ENCODE measurements around the gene NFATC1. TPM values are rescaled to one million over a fixed set of nuclear protein-coding genes. Genes with fewer than 3 reads are reported as not detected.

The NFATC1 gene
- polyA plus RNA-seq, 2 of the 4 experiments (the other 2 are of a cell fraction) = 0.52 to 1.7 TPM

DNA sequence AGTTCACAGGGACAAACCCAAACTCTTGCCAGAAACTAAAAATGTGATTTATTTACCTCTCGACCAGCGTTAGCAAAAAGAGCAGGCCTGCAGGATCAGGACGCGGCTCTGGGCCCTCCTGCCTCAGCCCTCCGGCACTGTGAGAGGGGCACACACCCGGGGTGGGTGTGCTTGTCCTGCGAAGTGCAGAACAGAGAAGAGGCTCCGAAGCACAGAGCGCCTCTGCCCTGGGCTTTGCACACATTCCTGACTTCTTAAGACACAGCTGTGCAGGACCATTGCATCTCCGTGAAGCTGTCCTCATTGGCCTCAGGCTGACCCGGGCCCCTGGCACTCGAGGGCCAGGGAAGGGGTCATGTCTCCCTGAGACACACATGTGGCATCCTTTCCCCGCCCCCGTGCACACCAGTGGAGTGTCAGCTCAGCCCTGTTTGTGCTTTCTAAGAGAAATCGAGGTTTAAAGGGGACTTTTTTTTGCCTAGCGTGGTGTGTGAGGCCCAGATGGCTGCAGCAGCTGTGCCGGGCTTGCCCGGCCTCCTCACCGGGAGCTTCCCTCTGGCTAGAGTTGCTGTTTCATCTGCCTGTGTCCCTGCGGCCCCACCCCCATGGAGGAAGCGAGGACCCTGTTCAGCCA, 9.9 kb upstream of the NFATC1 start:
- no peaks in the 10 kb centered on the region for H3K9me3 ChIP-seq
- TF ChIP-seq ATOH8 (CRISPR knock-in tag; IDR thresholded peaks at IDR 0.05; ENCODE audit: low read depth) (no peak), HOXB13 (CRISPR knock-in tag; IDR thresholded peaks at IDR 0.05; ENCODE audit: low read depth) (no peak), BCL3 (IDR thresholded peaks at IDR 0.05) (no peak), CHD2 (IDR thresholded peaks at IDR 0.05; ENCODE audit: low read length, partially characterized antibody) (no peak), FOSB (CRISPR knock-in tag; IDR thresholded peaks at IDR 0.05) (no peak), CBX2 (IDR thresholded peaks at IDR 0.05; ENCODE audit: borderline replicate concordance, low read depth) (no peak), PHF8 (IDR thresholded peaks at IDR 0.05; ENCODE audit: borderline replicate concordance, low read depth) (no peak), FOSL2 (IDR thresholded peaks at IDR 0.05) (no peak), FOSL2 (CRISPR knock-in tag; IDR thresholded peaks at IDR 0.05) (no peak), REST (IDR thresholded peaks at IDR 0.05) (no peak), RARB (CRISPR knock-in tag; IDR thresholded peaks at IDR 0.05) (no peak), MYC (IDR thresholded peaks at IDR 0.05; ENCODE audit: borderline replicate concordance, low read length) (no peak), ZSCAN20 (CRISPR knock-in tag; IDR thresholded peaks at IDR 0.05) (no peak)
- ChIA-PET POLR2A (no interaction called here), CTCF (interaction anchor here (11.7 kb wide), 1 partner anchor 144 kb away, joined by 144 read pairs; no protein-coding TSS in a partner anchor)
- no peak overlapping the region for H3K4me2 ChIP-seq
- no peak overlapping the region for H3K27ac ChIP-seq
- no peak for DNase-seq (ENCODE audit: low read depth in 1 of 2, low spot score in 1 of 2)
- WGBS (ENCODE audit: missing lambda C conversion rate) = 73% methylated on average over 17 of the region's 21 CpGs
- H3K4me3 ChIP-seq = no peak overlapping the region
- FAIRE-seq = no peak
- ATAC-seq = no peak
- H3K4me1 ChIP-seq = no peaks in the 10 kb centered on the region

DNA sequence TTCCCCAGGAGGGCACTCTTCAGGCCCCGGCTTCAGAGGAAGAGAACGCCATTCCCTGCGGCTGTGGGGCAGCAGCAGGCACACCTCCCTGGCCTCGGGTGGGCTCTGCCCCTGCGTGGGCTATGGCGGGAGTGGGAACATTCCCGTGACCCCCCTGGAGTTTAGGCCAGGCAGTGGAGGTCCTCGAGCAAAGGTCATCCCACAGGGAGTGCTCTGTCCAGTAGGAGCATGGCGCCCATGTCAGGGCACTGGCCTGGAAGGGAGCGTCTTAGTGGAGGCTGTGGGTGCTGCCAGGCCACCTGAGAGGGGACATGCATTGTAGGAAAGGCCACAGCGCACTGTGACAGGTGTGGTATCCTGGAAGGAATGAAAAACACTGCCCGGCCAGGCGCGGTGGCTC, 9.2 kb upstream of the NFATC1 start:
- H3K4me1 ChIP-seq = no peaks in the 10 kb centered on the region
- DNase-seq (ENCODE audit: low read depth in 1 of 2, low spot score in 1 of 2) (no peak), FAIRE-seq (no peak), ATAC-seq (no peak)
- WGBS (ENCODE audit: missing lambda C conversion rate) = 89% methylated on average over 3 of the region's 14 CpGs
- H3K27ac ChIP-seq = no peak overlapping the region
- H3K4me3 ChIP-seq = no peak overlapping the region
- ChIA-PET POLR2A (no interaction called here), CTCF (interaction anchor here (5.4 to 11.7 kb wide), 2 partner anchors 6 to 143 kb away, joined by 48 to 144 read pairs; no protein-coding TSS in a partner anchor)
- H3K9me3 ChIP-seq = no peaks in the 10 kb centered on the region
- H3K4me2 ChIP-seq = no peak overlapping the region
- TF ChIP-seq EHF (CRISPR knock-in tag; IDR thresholded peaks at IDR 0.05) (no peak), BHLHE40 (IDR thresholded peaks at IDR 0.05; ENCODE audit: low read depth, low read length) (no peak), MAFK (IDR thresholded peaks at IDR 0.05; ENCODE audit: partially characterized antibody) (no peak), RNF2 (IDR thresholded peaks at IDR 0.05; ENCODE audit: borderline replicate concordance, low read depth) (no peak), CBX2 (IDR thresholded peaks at IDR 0.05; ENCODE audit: borderline replicate concordance, low read depth) (no peak), USF2 (IDR thresholded peaks at IDR 0.05) (no peak), REST (IDR thresholded peaks at IDR 0.05) (no peak), EP300 (IDR thresholded peaks at IDR 0.05) (no peak), PHF8 (IDR thresholded peaks at IDR 0.05; ENCODE audit: borderline replicate concordance, low read depth) (no peak), FOSL2 (IDR thresholded peaks at IDR 0.05) (no peak), FOSL2 (CRISPR knock-in tag; IDR thresholded peaks at IDR 0.05) (no peak), NR3C1 (IDR thresholded peaks at IDR 0.05) (no peak), ZFP36 (IDR thresholded peaks at IDR 0.05; ENCODE audit: borderline replicate concordance, partially characterized antibody) (no peak), ATOH8 (CRISPR knock-in tag; IDR thresholded peaks at IDR 0.05; ENCODE audit: low read depth) (no peak), HOXB5 (CRISPR knock-in tag; IDR thresholded peaks at IDR 0.05) (no peak)
- TF ChIP-seq, protein P1, sequence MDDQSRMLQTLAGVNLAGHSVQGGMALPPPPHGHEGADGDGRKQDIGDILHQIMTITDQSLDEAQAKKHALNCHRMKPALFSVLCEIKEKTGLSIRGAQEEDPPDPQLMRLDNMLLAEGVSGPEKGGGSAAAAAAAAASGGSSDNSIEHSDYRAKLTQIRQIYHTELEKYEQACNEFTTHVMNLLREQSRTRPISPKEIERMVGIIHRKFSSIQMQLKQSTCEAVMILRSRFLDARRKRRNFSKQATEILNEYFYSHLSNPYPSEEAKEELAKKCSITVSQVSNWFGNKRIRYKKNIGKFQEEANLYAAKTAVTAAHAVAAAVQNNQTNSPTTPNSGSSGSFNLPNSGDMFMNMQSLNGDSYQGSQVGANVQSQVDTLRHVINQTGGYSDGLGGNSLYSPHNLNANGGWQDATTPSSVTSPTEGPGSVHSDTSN (IDR thresholded peaks at IDR 0.05) = no peak
